ENCODE measurements around the gene SPACDR.

Gene SPACDR

DNA sequence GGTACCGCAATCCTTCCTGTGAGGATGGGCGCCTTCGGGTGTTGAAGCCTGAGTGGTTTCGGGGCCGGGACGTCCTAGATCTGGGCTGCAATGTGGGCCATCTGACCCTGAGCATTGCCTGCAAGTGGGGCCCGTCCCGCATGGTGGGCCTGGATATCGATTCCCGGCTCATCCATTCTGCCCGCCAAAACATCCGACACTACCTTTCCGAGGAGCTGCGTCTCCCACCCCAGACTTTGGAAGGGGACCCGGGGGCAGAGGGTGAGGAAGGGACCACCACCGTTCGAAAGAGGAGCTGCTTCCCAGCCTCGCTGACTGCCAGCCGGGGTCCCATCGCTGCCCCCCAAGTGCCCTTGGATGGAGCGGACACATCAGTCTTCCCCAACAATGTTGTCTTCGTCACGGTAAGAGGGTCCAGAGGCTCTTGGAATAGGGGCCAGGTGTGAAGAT lies 32.7 kb downstream of the SPACDR start:
- peak overlapping the region; percentile 86 for H3K4me3 ChIP-seq (ENCODE audit: low read length)
- TF ChIP-seq, protein P1, sequence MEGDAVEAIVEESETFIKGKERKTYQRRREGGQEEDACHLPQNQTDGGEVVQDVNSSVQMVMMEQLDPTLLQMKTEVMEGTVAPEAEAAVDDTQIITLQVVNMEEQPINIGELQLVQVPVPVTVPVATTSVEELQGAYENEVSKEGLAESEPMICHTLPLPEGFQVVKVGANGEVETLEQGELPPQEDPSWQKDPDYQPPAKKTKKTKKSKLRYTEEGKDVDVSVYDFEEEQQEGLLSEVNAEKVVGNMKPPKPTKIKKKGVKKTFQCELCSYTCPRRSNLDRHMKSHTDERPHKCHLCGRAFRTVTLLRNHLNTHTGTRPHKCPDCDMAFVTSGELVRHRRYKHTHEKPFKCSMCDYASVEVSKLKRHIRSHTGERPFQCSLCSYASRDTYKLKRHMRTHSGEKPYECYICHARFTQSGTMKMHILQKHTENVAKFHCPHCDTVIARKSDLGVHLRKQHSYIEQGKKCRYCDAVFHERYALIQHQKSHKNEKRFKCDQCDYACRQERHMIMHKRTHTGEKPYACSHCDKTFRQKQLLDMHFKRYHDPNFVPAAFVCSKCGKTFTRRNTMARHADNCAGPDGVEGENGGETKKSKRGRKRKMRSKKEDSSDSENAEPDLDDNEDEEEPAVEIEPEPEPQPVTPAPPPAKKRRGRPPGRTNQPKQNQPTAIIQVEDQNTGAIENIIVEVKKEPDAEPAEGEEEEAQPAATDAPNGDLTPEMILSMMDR (IDR thresholded peaks at IDR 0.05; ENCODE audit: insufficient read depth, low read depth, low read length, missing control alignments) = no peak
- DNase-seq (ENCODE audit: low read depth) = no peak

GRCh38 chr7:100430493-100431285 lies 33.4 kb downstream of the SPACDR start:
- no peak for DNase-seq (ENCODE audit: low read depth)
- TF ChIP-seq, protein P1 (IDR thresholded peaks at IDR 0.05; ENCODE audit: insufficient read depth, low read depth, low read length, missing control alignments) = no peak
- peak overlapping the region; percentile 86 for H3K4me3 ChIP-seq (ENCODE audit: low read length)

DNA sequence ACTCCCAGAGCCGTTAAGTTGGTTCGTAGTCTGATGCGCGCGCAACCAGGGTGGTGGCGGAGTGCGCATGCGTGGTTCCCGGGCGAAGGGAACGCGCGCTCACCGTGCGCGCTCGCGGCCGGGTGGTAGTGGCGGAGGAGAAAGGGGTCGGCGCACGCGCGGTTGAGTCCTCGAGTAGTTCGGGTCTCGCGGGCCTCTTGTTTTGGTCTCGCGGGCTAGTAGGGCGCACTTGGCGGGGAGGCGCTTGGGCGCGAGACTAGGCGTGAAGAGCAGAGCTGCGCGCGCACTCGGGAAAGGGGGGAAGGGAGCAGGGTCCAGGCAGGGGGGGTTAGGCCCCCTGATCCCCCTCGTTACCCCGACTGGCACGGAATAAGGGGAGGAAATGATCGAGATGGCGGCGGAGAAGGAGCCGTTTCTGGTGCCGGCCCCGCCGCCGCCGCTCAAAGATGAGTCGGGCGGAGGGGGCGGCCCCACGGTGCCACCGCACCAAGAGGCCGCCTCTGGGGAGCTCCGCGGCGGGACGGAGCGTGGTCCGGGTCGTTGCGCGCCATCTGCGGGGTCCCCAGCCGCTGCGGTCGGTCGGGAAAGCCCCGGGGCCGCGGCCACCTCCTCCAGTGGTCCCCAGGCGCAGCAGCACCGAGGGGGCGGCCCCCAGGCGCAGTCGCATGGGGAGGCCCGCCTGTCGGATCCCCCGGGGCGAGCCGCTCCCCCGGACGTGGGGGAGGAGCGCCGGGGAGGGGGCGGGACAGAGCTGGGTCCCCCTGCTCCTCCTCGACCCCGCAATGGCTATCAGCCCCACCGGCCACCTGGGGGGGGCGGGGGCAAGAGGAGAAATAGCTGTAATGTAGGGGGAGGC lies 34.2 kb downstream of the SPACDR start, which contains the start of gene MEPCE:
Gene MEPCE (plus strand): TSS at position 195 of the 856 bp plus-strand sequence. CDS start 188 bp downstream, at position 383.
- DNase-seq (ENCODE audit: low read depth) = peak; percentile 90
- H3K4me3 ChIP-seq (ENCODE audit: low read length) = peak within 1 kb of the TSS; percentile 86
- TF ChIP-seq, protein P1 (IDR thresholded peaks at IDR 0.05; ENCODE audit: insufficient read depth, low read depth, low read length, missing control alignments) = no peak

GRCh38 chr7:100428967-100429636 lies 35.0 kb downstream of the SPACDR start:
- TF ChIP-seq, protein P1 (IDR thresholded peaks at IDR 0.05; ENCODE audit: insufficient read depth, low read depth, low read length, missing control alignments) = peak; percentile 11
- peak; percentile 100 for DNase-seq (ENCODE audit: low read depth)
- H3K4me3 ChIP-seq (ENCODE audit: low read length) = peak overlapping the region; percentile 86

DNA sequence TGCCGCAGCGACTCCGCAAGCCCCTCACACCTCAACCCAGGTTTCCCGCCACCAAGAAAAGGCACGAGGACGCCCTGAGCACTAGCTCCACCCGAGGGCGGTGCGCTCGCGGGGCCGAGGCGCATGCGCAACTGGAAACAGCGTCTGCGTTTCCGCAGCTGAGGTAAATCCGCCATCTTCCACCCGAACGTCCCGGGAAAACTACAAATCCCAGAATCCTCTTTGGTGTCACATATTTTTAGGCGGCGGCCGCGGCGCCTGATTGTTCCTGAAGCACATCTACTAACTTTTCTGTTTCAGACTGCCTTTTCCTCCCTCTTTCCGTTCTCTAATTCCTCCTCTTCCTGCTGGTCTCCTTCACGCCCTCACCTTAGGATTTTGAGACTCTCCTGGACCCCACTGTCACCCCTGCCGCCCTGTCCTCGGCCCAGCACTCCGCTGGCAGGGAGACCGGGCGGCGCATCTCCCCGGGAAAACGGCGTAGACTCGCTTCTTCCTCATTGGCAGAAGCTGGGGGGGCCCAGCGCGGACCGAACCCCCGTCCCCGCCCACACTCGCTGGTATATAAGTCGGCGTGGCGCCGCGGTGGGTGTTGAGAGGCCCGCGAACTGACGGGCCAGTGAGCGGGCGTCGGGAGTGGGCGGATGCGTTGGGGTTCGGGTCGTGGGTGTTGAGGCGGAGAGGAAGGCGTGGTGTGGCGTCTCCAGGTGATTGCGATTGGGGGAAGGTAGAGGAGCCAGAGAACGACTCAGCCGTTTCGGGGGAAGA lies 35.7 kb downstream of the SPACDR start, which contains the start of gene ZCWPW1:
Gene ZCWPW1 (minus strand): TSS at position 505 of the 768 bp plus-strand sequence. CDS start 8,054 bp downstream, outside the sequence.
- peak; percentile 97 for DNase-seq (ENCODE audit: low read depth)
- TF ChIP-seq, protein P1 (IDR thresholded peaks at IDR 0.05; ENCODE audit: insufficient read depth, low read depth, low read length, missing control alignments) = no peak
- peak within 1 kb of the TSS; percentile 86 for H3K4me3 ChIP-seq (ENCODE audit: low read length)

DNA sequence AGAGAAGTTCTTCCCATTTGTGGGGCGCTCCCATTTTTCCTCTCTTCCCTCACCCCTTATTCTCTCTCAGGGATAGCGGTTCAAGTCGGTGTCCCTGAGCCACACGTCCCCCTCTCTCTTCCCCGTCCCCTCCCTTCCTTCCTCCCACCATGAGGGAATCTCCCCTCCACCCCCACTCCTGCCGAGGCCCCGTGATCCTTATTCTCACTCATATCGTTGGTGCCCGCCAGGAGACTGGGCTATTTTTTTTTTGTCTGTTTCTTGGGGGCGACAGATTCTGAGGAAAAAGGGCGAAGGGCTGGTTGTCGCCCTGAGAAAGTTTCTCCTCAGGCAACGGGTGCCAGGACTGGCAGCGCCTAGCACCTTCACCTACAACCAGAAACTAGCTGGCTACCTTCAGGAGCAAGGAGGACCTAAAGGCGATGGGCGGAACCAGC lies 36.3 kb downstream of the SPACDR start:
- DNase-seq (ENCODE audit: low read depth) = no peak
- TF ChIP-seq, protein P1 (IDR thresholded peaks at IDR 0.05; ENCODE audit: insufficient read depth, low read depth, low read length, missing control alignments) = no peak
- peak overlapping the region; percentile 86 for H3K4me3 ChIP-seq (ENCODE audit: low read length)

All from epithelial cell of esophagus (primary cell).